Left lung (tissue), 10 donors: ENCODE results near the gene TFF3. TPM values are rescaled to one million over a fixed set of nuclear protein-coding genes. Genes with fewer than 3 reads are reported as not detected.

Source experiments
- ATAC-seq: fragments of 200-7000 bp; cut with Tn5 transposase; one replicate; pipeline ENCODE4 v1.9.1; 2020; ENCODE audit warnings: moderate library complexity
- DNase-seq, 4 donors: peaks; one replicate each; pipeline ENCODE4 v3.0.0-alpha.2; 2013 to 2020
- H3K27ac ChIP-seq, 2 donors: fragments of 200-600 bp; sonication (generic) in 1 of 2; one replicate each; pipeline versions ENCODE4 v1.5.0 to v1.8.0; 2020 to 2021
- H3K27me3 ChIP-seq, 2 donors: fragments of 200-600 bp; sonication (generic) in 1 of 2; one replicate each; pipeline versions ENCODE4 v1.5.0 to v1.8.0; 2020 to 2021
- H3K36me3 ChIP-seq, 2 donors: fragments of 200-600 bp; sonication (generic) in 1 of 2; one replicate each; pipeline versions ENCODE4 v1.5.0 to v1.8.0; 2020 to 2021
- H3K4me1 ChIP-seq, 2 donors: fragments of 200-600 bp; one replicate each; pipeline ENCODE4 v1.8.0; 2021
- H3K4me3 ChIP-seq, 2 donors: fragments of 200-600 bp; sonication (generic) in 1 of 2; one replicate each; pipeline versions ENCODE4 v1.5.0 to v1.8.0; 2020 to 2021; ENCODE audit warnings: mild to moderate bottlenecking in 1 of 2
- H3K9me3 ChIP-seq, 2 donors: fragments of 200-600 bp; sonication (generic) in 1 of 2; one replicate each; pipeline versions ENCODE4 v1.5.0 to v1.8.0; 2020 to 2021
- CTCF ChIP-seq, 2 donors: fragments of 200-600 bp; sonication (generic) in 1 of 2; IDR thresholded peaks; one replicate each; pipeline versions ENCODE4 v1.5.0 to v1.8.0; 2021; ENCODE audit warnings: antibody characterized with exemption in 2 of 2
- intact Hi-C, 2 donors: fragments of 100-400 bp; cut with DNase I; formaldehyde crosslinking; loops; one replicate each; pipeline versions ENCODE4 v1.11.2 to v1.14.2; 2022
- polyA plus RNA-seq, 6 donors: library from polyadenylated mRNA; unstranded; fragments of 120-200 nt; gene quantifications; one replicate each; pipeline ENCODE4 v1.2.1, GENCODE V29; 2013; ENCODE audit not compliant: insufficient read length in 6 of 6
- total RNA-seq, 2 donors: library from RNA; stranded (reverse); fragmentation: NEBNext Ultra II Directional; extraction: Animal tissue kit (Norgen Biotek cat#: 25700); gene quantifications; one replicate each; pipeline ENCODE4 v1.2.1, GENCODE V29; 2021
- donor health status: DM: no; HTN: yes; CAD: no.
- donor health status: DM: no; HTN: no; CAD: no.

The TFF3 gene
- total and polyA plus RNA-seq, 8 donors: 5.5 to 20.0 (median 12.4) TPM

GRCh38 chr21:42362198-42362597 lies 47.0 kb upstream of the TFF3 start:
- Histone ChIP-seq H3K4me1 (no peaks in the 10 kb centered on the region), H3K27ac (no peak overlapping the region), H3K36me3 (no peaks in the 10 kb centered on the region), H3K4me3 (no peak overlapping the region), H3K9me3 (peaks cover 0 to 3% of the 10 kb centered on the region in 2 donors), H3K27me3 (peaks cover 0 to 31% of the 10 kb centered on the region in 2 donors)
- no peak for DNase-seq
- no peak for TF ChIP-seq CTCF (IDR thresholded peaks at IDR 0.05)
- intact Hi-C loops: no loop called here
- ATAC-seq: no peak

- DNase-seq: no peak
- Histone ChIP-seq H3K27me3 (peaks cover 0 to 31% of the 10 kb centered on the region in 2 donors), H3K36me3 (no peaks in the 10 kb centered on the region), H3K4me1 (no peaks in the 10 kb centered on the region), H3K9me3 (peaks cover 0 to 6% of the 10 kb centered on the region in 2 donors), H3K27ac (no peak overlapping the region), H3K4me3 (no peak overlapping the region)
- intact Hi-C loops: no loop called here
- TF ChIP-seq CTCF (IDR thresholded peaks at IDR 0.05): no peak
- ATAC-seq: no peak
Observed at GRCh38 chr21:42361286-42361685, 46.1 kb upstream of the TFF3 start.

GRCh38 chr21:42360317-42360716 lies 45.1 kb upstream of the TFF3 start:
- no peak for DNase-seq

GRCh38 chr21:42358937-42359336 lies 43.7 kb upstream of the TFF3 start:
- Histone ChIP-seq H3K27me3 (peaks cover 0 to 16% of the 10 kb centered on the region in 2 donors), H3K36me3 (no peaks in the 10 kb centered on the region), H3K27ac (no peak overlapping the region), H3K9me3 (peaks cover 0 to 18% of the 10 kb centered on the region in 2 donors), H3K4me3 (no peak overlapping the region), H3K4me1 (no peaks in the 10 kb centered on the region)
- TF ChIP-seq CTCF (IDR thresholded peaks at IDR 0.05): no peak
- no peak for ATAC-seq
- no peak for DNase-seq
- intact Hi-C loops: no loop called here

More at GRCh38 chr21:42360317-42360716, 45.1 kb upstream of the TFF3 start:
- Histone ChIP-seq H3K27me3 (peaks cover 0 to 30% of the 10 kb centered on the region in 2 donors), H3K4me3 (no peak overlapping the region), H3K9me3 (peaks cover 0 to 8% of the 10 kb centered on the region in 2 donors), H3K36me3 (no peaks in the 10 kb centered on the region), H3K27ac (no peak overlapping the region), H3K4me1 (no peaks in the 10 kb centered on the region)
- intact Hi-C loops: no loop called here
- no peak for TF ChIP-seq CTCF (IDR thresholded peaks at IDR 0.05)
- ATAC-seq: no peak

GRCh38 chr21:42358261-42358660 lies 43.1 kb upstream of the TFF3 start:
- peaks cover 0 to 11% of the 10 kb centered on the region in 2 donors for H3K27me3 ChIP-seq
- H3K36me3 ChIP-seq: no peaks in the 10 kb centered on the region
- no peaks in the 10 kb centered on the region for H3K4me1 ChIP-seq
- intact Hi-C loops: no loop called here
- no peak overlapping the region for H3K4me3 ChIP-seq
- TF ChIP-seq CTCF (IDR thresholded peaks at IDR 0.05): no peak
- H3K27ac ChIP-seq: no peak overlapping the region
- ATAC-seq: no peak
- H3K9me3 ChIP-seq: peaks cover 0 to 18% of the 10 kb centered on the region in 2 donors
- DNase-seq: peak in 1 of 4 donors; percentile 3
